ENCODE measurements around the gene RNF5.

Gene RNF5

DNA sequence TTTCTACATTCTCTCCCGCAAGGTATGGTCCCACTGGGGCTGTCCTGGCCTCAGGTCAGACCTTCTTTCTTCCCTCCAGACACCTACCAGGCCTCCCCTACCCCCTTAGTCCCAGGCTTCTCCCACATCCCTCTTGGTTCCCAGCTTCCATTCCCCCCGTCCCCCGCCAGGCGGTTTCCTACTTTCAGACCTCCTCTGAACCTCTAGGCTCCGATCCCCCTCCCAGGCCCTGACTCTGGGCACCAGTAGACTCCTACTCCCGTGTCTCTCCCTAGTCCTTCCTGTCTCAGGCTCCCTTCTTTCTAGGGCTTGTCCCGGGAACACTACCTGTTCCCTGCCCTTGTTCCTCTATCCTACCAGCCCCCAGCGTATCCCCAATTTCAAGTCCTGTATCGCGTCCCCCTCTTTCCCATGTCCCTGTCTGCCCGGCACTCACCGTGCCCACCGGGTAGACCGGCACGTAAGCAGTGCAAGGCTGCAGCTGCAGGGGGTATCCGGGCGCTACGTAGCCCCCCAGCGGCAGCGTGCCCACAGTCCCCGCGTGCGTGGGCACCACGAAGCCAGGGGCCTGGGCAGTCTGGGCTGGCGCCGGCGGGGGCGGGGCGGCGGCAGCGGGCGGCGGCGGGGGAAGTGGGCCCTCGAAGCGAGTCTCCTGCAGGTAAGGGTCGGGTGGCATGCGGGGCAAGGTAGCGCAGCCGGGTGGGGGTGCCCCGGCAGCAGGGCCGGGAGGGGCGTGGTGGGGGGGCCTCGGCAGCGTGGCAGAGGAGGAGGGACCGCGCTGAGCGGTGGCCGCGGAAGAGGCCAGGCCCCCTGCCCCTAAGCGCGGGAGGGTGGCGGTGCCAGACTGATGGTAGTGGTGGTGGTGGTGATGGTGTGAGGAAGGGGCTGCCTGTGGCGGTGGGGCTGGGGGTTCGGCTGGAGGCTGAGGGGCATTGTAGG lies 28.0 kb upstream of the RNF5 start (continued):
- TF ChIP-seq, protein P1, sequence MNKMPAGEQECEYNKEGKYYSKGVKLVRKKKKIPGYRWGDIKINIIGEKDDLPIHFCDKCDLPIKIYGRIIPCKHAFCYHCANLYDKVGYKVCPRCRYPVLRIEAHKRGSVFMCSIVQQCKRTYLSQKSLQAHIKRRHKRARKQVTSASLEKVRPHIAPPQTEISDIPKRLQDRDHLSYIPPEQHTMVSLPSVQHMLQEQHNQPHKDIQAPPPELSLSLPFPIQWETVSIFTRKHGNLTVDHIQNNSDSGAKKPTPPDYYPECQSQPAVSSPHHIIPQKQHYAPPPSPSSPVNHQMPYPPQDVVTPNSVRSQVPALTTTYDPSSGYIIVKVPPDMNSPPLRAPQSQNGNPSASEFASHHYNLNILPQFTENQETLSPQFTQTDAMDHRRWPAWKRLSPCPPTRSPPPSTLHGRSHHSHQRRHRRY (tag by site-specific recombination; IDR thresholded peaks at IDR 0.05): no peak
- TF ChIP-seq ZNF335 (tag by site-specific recombination; conservative IDR thresholded peaks at IDR 0.05) (no peak), ZFP3 (tag by site-specific recombination; IDR thresholded peaks at IDR 0.05; ENCODE audit: low read depth) (no peak), ZNF324 (tag by site-specific recombination; IDR thresholded peaks at IDR 0.05) (no peak), ZBTB17 (tag by site-specific recombination; IDR thresholded peaks at IDR 0.05) (no peak), PBX3 (CRISPR knock-in tag; IDR thresholded peaks at IDR 0.05) (no peak), ZNF10 (tag by site-specific recombination; IDR thresholded peaks at IDR 0.05) (no peak)
- TF ChIP-seq, protein P2, sequence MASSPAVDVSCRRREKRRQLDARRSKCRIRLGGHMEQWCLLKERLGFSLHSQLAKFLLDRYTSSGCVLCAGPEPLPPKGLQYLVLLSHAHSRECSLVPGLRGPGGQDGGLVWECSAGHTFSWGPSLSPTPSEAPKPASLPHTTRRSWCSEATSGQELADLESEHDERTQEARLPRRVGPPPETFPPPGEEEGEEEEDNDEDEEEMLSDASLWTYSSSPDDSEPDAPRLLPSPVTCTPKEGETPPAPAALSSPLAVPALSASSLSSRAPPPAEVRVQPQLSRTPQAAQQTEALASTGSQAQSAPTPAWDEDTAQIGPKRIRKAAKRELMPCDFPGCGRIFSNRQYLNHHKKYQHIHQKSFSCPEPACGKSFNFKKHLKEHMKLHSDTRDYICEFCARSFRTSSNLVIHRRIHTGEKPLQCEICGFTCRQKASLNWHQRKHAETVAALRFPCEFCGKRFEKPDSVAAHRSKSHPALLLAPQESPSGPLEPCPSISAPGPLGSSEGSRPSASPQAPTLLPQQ (tag by site-specific recombination; IDR thresholded peaks at IDR 0.05): no peak

DNA sequence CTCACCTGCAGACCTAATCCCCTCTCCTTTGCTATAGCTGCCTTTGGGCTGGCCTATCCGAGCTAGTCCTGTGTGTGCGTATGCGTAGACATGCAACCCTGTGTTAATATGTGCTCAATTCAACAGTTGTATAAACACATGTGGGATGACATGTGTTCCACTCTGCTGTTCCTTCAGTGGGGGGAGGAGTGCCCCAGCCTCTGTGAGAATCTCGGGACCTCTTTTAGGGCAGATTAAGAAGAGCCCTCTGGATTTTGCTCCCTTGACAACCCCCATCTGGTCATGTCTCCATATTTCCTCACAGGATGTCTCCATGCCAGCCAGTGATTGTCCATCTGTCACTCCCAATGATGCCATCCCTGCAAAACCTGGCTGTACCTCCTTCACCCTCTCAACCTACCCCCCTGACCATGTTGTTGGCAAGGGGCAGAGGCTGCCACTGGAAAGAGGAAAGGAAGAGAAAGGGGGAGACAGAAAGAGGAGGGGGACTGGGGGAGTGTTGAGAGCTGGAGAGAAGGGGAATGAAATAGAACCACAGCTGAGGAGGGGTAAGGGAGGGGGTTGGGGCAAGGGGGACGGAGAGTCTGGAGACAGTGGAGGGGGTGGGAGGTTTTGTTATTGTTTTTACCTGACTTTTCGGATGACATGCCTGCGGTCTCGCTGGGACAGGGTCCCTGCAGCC lies 26.9 kb upstream of the RNF5 start:
- TF ChIP-seq ZNF664 (tag by site-specific recombination; IDR thresholded peaks at IDR 0.05) (peak; percentile 78), OSR2 (tag by site-specific recombination; IDR thresholded peaks at IDR 0.05) (no peak), ZNF341 (tag by site-specific recombination; IDR thresholded peaks at IDR 0.05; ENCODE audit: low read depth) (peak; percentile 78)
- CTCF ChIA-PET: interaction anchor here (0.7 to 1.7 kb wide), 3 partner anchors 13 to 702 kb away, joined by 3 to 8 read pairs (median 3); partner anchors contain the start of genes EGFL8 and TAP1
- Histone ChIP-seq H3K4me1 (ENCODE audit: control insufficient read depth, insufficient read depth, low read length) (peaks cover 9% of the 10 kb centered on the region; the same call in 1 of the 2 replicates), H3K9me3 (ENCODE audit: control insufficient read depth, insufficient read depth, low read depth, low read length) (no peaks in the 10 kb centered on the region), H3K36me3 (ENCODE audit: control insufficient read depth in 2 of 2, insufficient read depth in 1 of 2, low read length in 2 of 2) (peaks cover 5 to 12% of the 10 kb centered on the region in 2 experiments; a peak in 2 of 3 replicates), H3K27ac (ENCODE audit: extremely low read depth, low read depth, low read length) (no peak overlapping the region), H3K4me3 (ENCODE audit: low read depth, low read length) (no peak overlapping the region)
- POLR2A ChIA-PET: interaction anchor here (2.2 to 3.4 kb wide), 2 partner anchors 22 to 26 kb away, joined by 7 to 38 read pairs; partner anchors contain the start of genes AGPAT1, ATF6B and FKBPL

DNA sequence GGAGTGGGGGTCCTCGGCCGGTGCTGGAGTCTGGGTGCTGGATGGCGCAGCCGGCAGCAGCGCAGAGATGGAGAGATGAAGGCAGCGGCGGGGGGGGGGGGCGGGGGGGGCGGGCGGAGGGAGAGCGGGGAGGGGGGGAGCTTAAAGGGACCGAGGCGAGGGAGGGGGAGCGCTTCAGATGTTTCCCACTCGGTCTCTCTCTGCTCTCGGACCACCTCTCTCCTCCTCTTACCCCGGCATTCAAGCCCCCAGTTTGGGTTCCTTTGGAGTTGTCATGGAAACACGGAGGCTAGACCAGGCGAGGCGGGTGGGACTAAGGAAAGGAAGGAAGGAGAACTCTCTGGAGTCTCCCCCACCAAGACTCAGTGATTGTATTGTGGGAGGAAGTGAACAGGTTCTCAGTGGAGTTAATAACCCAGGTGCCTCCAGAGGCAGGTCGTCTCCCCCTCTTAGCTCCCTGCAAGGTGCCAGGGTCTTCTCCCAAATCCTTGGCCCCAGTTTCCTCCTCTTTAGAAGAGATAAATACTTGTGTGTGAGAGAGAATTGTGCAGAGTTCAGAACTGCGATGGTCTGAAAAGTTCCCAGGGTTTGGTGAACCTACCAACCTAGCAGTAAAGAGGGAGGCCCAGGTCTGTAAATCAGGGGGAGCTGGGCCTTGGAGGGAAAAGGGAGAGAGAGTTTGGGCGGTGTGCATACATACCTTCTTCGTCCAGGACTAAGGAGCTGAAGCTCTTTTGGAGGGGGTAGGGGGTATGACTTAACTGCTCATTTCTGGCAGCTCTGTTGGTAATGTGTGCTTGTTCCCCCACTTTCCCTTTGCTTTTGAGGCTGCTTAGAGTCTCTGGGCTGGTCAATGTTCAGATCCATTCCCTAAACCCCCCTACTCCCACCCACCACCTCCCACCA lies 26.1 kb upstream of the RNF5 start, which contains the start of gene PRRT1:
Gene PRRT1, minus strand, starts transcription at position 77 of the 906 bp plus-strand sequence. CDS start 112 bp downstream, outside the sequence.
- peak within 1 kb of the TSS; percentile 80 for H3K27ac ChIP-seq (ENCODE audit: extremely low read depth, low read depth, low read length)
- no peak within 1 kb of the TSS for H3K4me3 ChIP-seq (ENCODE audit: low read depth, low read length)
- no peaks in the 10 kb centered on the region for H3K9me3 ChIP-seq (ENCODE audit: control insufficient read depth, insufficient read depth, low read depth, low read length)
- peaks cover 7% of the 10 kb centered on the region; the same call in 1 of the 2 replicates for H3K4me1 ChIP-seq (ENCODE audit: control insufficient read depth, insufficient read depth, low read length)
- peaks cover 9 to 20% of the 10 kb centered on the region in 2 experiments; a peak in 2 of 3 replicates for H3K36me3 ChIP-seq (ENCODE audit: control insufficient read depth in 2 of 2, insufficient read depth in 1 of 2, low read length in 2 of 2)
- CTCF ChIA-PET: interaction anchor here (0.6 to 1.7 kb wide), 8 partner anchors 12 to 702 kb away, joined by 3 to 8 read pairs (median 4); partner anchors contain the start of genes EGFL8 and TAP1
- POLR2A ChIA-PET: interaction anchor here (0.6 to 3.4 kb wide), 5 partner anchors 9 to 590 kb away, joined by 3 to 38 read pairs (median 7); partner anchors contain the start of genes AGPAT1, ATF6B, FKBPL and PBX2
- no peak for TF ChIP-seq ZNF174 (tag by site-specific recombination; IDR thresholded peaks at IDR 0.05)
- TF ChIP-seq ZNF394 (tag by site-specific recombination; IDR thresholded peaks at IDR 0.05; ENCODE audit: borderline replicate concordance): no peak
- TF ChIP-seq TCF7L2 (IDR thresholded peaks at IDR 0.05; ENCODE audit: borderline replicate concordance, low read depth, low read length): no peak
- TF ChIP-seq ZBTB17 (tag by site-specific recombination; IDR thresholded peaks at IDR 0.05): no peak
- no peak for TF ChIP-seq ZNF423 (tag by site-specific recombination; IDR thresholded peaks at IDR 0.05)
- no peak for TF ChIP-seq SP3 (tag by site-specific recombination; IDR thresholded peaks at IDR 0.05)
- no peak for TF ChIP-seq GFI1B (tag by site-specific recombination; IDR thresholded peaks at IDR 0.05)
- TF ChIP-seq, protein P3, sequence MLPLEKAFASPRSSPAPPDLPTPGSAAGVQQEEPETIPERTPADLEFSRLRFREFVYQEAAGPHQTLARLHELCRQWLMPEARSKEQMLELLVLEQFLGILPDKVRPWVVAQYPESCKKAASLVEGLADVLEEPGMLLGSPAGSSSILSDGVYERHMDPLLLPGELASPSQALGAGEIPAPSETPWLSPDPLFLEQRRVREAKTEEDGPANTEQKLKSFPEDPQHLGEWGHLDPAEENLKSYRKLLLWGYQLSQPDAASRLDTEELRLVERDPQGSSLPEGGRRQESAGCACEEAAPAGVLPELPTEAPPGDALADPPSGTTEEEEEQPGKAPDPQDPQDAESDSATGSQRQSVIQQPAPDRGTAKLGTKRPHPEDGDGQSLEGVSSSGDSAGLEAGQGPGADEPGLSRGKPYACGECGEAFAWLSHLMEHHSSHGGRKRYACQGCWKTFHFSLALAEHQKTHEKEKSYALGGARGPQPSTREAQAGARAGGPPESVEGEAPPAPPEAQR (tag by site-specific recombination; IDR thresholded peaks at IDR 0.05): no peak
- TF ChIP-seq, protein P4, sequence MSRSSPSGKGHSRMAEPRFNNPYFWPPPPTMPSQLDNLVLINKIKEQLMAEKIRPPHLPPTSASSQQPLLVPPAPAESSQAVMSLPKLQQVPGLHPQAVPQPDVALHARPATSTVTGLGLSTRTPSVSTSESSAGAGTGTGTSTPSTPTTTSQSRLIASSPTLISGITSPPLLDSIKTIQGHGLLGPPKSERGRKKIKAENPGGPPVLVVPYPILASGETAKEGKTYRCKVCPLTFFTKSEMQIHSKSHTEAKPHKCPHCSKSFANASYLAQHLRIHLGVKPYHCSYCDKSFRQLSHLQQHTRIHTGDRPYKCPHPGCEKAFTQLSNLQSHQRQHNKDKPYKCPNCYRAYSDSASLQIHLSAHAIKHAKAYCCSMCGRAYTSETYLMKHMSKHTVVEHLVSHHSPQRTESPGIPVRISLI (tag by site-specific recombination; IDR thresholded peaks at IDR 0.05): no peak
- TF ChIP-seq SCRT1 (tag by site-specific recombination; IDR thresholded peaks at IDR 0.05; ENCODE audit: borderline replicate concordance): no peak
- TF ChIP-seq FEZF1 (tag by site-specific recombination; IDR thresholded peaks at IDR 0.05): peak; percentile 41; the same call in 1 of the 2 replicates

Measured in HEK293 (cell line).